H1 (cell line): ENCODE measurements around the gene JOSD2. TPM values are rescaled to one million over a fixed set of nuclear protein-coding genes. Genes with fewer than 3 reads are reported as not detected.

Experiments used
- CTCF ChIA-PET: fragments of 300-600 bp; sonication (Branson Sonifier 250); formaldehyde crosslinking; loops from one replicate; lab custom pipeline; 2021; ENCODE audit not compliant: partially characterized antibody; lab: Charles Lee
- POLR2A ChIA-PET: fragments of 300-600 bp; sonication (Branson Sonifier 250); formaldehyde crosslinking; loops from one replicate; lab custom pipeline; 2021; ENCODE audit warnings: inconsistent platforms; ENCODE audit not compliant: partially characterized antibody; lab: Charles Lee
- DNase-seq, 2 experiments: peaks; one replicate each; pipeline versions ENCODE4 v3.0.0 to v3.0.0-alpha.2; 2010 to 2022; ENCODE audit warnings: low spot score in 2 of 2, low read depth in 1 of 2, mixed read lengths in 1 of 2
- FAIRE-seq: peaks from 2 replicates; lab custom pipeline; 2011; peaks lifted over from hg19 to GRCh38; lab: Jason Lieb, UNC
- H2AFZ ChIP-seq: 2 replicates; pipeline ENCODE4 v1.8.1; 2012; ENCODE audit warnings: low read length, inconsistent platforms
- H2AK5ac ChIP-seq: 2 replicates; pipeline ENCODE4 v1.6.1; 2013; ENCODE audit warnings: low read depth, low read length
- H2BK120ac ChIP-seq: replicated peaks from 2 replicates; pipeline ENCODE3; 2013; ENCODE audit warnings: low read depth, low read length, inconsistent platforms
- H2BK12ac ChIP-seq: 2 replicates; pipeline ENCODE4 v1.6.1; 2013; ENCODE audit warnings: low read depth, low read length
- H2BK15ac ChIP-seq: 2 replicates; pipeline ENCODE4 v1.6.1; 2013; ENCODE audit warnings: low read length
- H2BK20ac ChIP-seq: 2 replicates; pipeline ENCODE4 v1.6.1; 2013; ENCODE audit warnings: low read length
- H2BK5ac ChIP-seq: 2 replicates; pipeline ENCODE4 v1.6.1; 2013; ENCODE audit warnings: low read depth, low read length
- H3K14ac ChIP-seq: 2 replicates; pipeline ENCODE4 v1.6.1; 2013; ENCODE audit warnings: inconsistent platforms; ENCODE audit not compliant: insufficient read length
- H3K18ac ChIP-seq: 2 replicates; pipeline ENCODE4 v1.6.1; 2013; ENCODE audit warnings: low read length; ENCODE audit errors: extremely low read depth
- H3K23ac ChIP-seq: 2 replicates; pipeline ENCODE4 v1.6.1; 2013; ENCODE audit warnings: inconsistent platforms; ENCODE audit not compliant: insufficient read length
- H3K23me2 ChIP-seq: 2 replicates; pipeline ENCODE4 v1.6.1; 2013; ENCODE audit warnings: low read depth, low read length
- H3K27ac ChIP-seq: 2 replicates; pipeline ENCODE4 v1.6.1; 2011; ENCODE audit warnings: low read depth, low read length, inconsistent platforms
- H3K27me3 ChIP-seq, 4 experiments: replicated peaks in 1 of 4; 1 replicate in 1 of 4; 2 replicates in 3 of 4; pipeline versions ENCODE4 v1.6.1 to v1.8.1; 2011 to 2013; ENCODE audit warnings: low read length in 3 of 4, mild to moderate bottlenecking in 3 of 4, inconsistent platforms in 2 of 4, mixed read lengths in 2 of 4, moderate library complexity in 1 of 4; ENCODE audit not compliant: control insufficient read depth in 3 of 4, insufficient read depth in 3 of 4; ENCODE audit errors: extremely low read depth in 1 of 4
- H3K36me3 ChIP-seq, 4 experiments: 2 replicates each; pipeline versions ENCODE4 v1.6.1 to v1.8.1; 2011 to 2013; ENCODE audit warnings: mild to moderate bottlenecking in 4 of 4, low read length in 3 of 4, moderate library complexity in 2 of 4, control low read depth in 1 of 4, inconsistent platforms in 1 of 4; ENCODE audit not compliant: insufficient read depth in 4 of 4, control insufficient read depth in 2 of 4
- H3K4ac ChIP-seq: replicated peaks from 2 replicates; pipeline ENCODE3; 2013; ENCODE audit warnings: low read length, low read depth, mixed read lengths, inconsistent platforms; ENCODE audit not compliant: insufficient read length
- H3K4me1 ChIP-seq, 4 experiments: replicated peaks in 1 of 4; 1 replicate in 1 of 4; 2 replicates in 3 of 4; pipeline versions ENCODE4 v1.6.1 to v1.8.1; 2011 to 2013; ENCODE audit warnings: low read length in 3 of 4, inconsistent platforms in 2 of 4, mixed read lengths in 1 of 4; ENCODE audit not compliant: insufficient read depth in 4 of 4, control insufficient read depth in 3 of 4
- H3K4me2 ChIP-seq, 2 experiments: 2 replicates each; pipeline versions ENCODE4 v1.6.1 to v1.8.1; 2011 to 2013; ENCODE audit warnings: low read depth in 2 of 2, low read length in 2 of 2, control low read depth in 1 of 2, inconsistent platforms in 1 of 2, mild to moderate bottlenecking in 1 of 2; ENCODE audit not compliant: insufficient read depth in 1 of 2
- H3K4me3 ChIP-seq, 4 experiments: fragments of 200-600, 300-600 bp in 1 of 4; sonication (generic), shearing (Covaris generic), sonication (Bioruptor Twin) in 1 of 4; 2 replicates each; pipeline versions ENCODE4 v1.5.1 to v1.8.1; 2011 to 2016; ENCODE audit warnings: low read length in 4 of 4, low read depth in 3 of 4, control low read depth in 2 of 4, inconsistent platforms in 2 of 4, mild to moderate bottlenecking in 2 of 4, mixed read lengths in 1 of 4, moderate library complexity in 1 of 4; ENCODE audit not compliant: insufficient read depth in 2 of 4; ENCODE audit errors: extremely low read depth in 1 of 4
- H3K56ac ChIP-seq: replicated peaks from 2 replicates; pipeline ENCODE3; 2013; ENCODE audit warnings: low read depth, mild to moderate bottlenecking, mixed read lengths, low read length, inconsistent platforms; ENCODE audit not compliant: insufficient read length
- H3K79me1 ChIP-seq: 2 replicates; pipeline ENCODE4 v1.6.1; 2013; ENCODE audit warnings: low read depth, low read length, control low read depth
- H3K79me2 ChIP-seq, 2 experiments: 2 replicates each; pipeline versions ENCODE4 v1.6.1 to v1.8.1; 2012 to 2013; ENCODE audit warnings: low read length in 2 of 2, mild to moderate bottlenecking in 2 of 2, inconsistent platforms in 1 of 2; ENCODE audit not compliant: insufficient read depth in 2 of 2, control insufficient read depth in 1 of 2
- H3K9ac ChIP-seq, 4 experiments: replicated peaks in 1 of 4; 1 replicate in 1 of 4; 2 replicates in 3 of 4; pipeline versions ENCODE4 v1.6.1 to v1.8.1; 2011 to 2013; ENCODE audit warnings: low read depth in 3 of 4, low read length in 3 of 4, control low read depth in 2 of 4, mild to moderate bottlenecking in 2 of 4, moderate library complexity in 2 of 4, inconsistent platforms in 1 of 4; ENCODE audit errors: extremely low read depth in 1 of 4
- H3K9me3 ChIP-seq, 2 experiments: 2 replicates each; pipeline versions ENCODE4 v1.6.1 to v1.8.1; 2012 to 2013; ENCODE audit warnings: mild to moderate bottlenecking in 2 of 2, moderate library complexity in 2 of 2, control low read depth in 1 of 2, inconsistent platforms in 1 of 2, low read depth in 1 of 2, low read length in 1 of 2, mixed read lengths in 1 of 2; ENCODE audit not compliant: insufficient read depth in 2 of 2
- H4K20me1 ChIP-seq, 2 experiments: replicated peaks in 1 of 2; 2 replicates each; pipeline versions ENCODE3 to v1.8.1; 2011 to 2013; ENCODE audit warnings: inconsistent platforms in 2 of 2, low read length in 2 of 2, mild to moderate bottlenecking in 1 of 2; ENCODE audit not compliant: insufficient read depth in 2 of 2, control insufficient read depth in 1 of 2
- H4K5ac ChIP-seq: 2 replicates; pipeline ENCODE4 v1.6.1; 2013; ENCODE audit warnings: low read length, low read depth, mixed read lengths, inconsistent platforms; ENCODE audit not compliant: insufficient read length
- H4K8ac ChIP-seq: 2 replicates; pipeline ENCODE4 v1.8.0; 2013; ENCODE audit warnings: mild to moderate bottlenecking, moderate library complexity, low read length, inconsistent platforms; ENCODE audit not compliant: insufficient read depth; ENCODE audit errors: extremely low read depth
- H4K91ac ChIP-seq: replicated peaks from 2 replicates; pipeline ENCODE3; 2013; ENCODE audit warnings: low read length, mixed read lengths, inconsistent platforms; ENCODE audit not compliant: insufficient read length
- CTCF ChIP-seq, 3 experiments: IDR thresholded peaks; 1 replicate in 2 of 3; 2 replicates in 1 of 3; pipeline versions ENCODE4 v1.5.1 to v1.6.1; 2011; ENCODE audit warnings: low read length in 3 of 3, mild to moderate bottlenecking in 3 of 3, inconsistent platforms in 2 of 3, low read depth in 1 of 3, moderate library complexity in 1 of 3; ENCODE audit not compliant: insufficient read depth in 1 of 3; ENCODE audit errors: control extremely low read depth in 1 of 3
- KDM1A ChIP-seq: fragments of 200-600, 300-600 bp; sonication (generic); IDR thresholded peaks from 2 replicates; pipeline ENCODE4 v1.7.1; 2016; ENCODE audit warnings: mild to moderate bottlenecking, low read length, borderline replicate concordance
- SRF ChIP-seq: IDR thresholded peaks from 2 replicates; pipeline ENCODE4 v1.6.1; 2011; ENCODE audit warnings: mild to moderate bottlenecking, low read depth, low read length, moderate library complexity
- WGBS, 2 experiments: shearing (Covaris generic) in 1 of 2; methylation state at CpG; one replicate each; pipeline versions ENCODE4 v1.1.6 to v1.1.7; 2013 to 2015; ENCODE audit warnings: low lambda C conversion rate in 2 of 2, mixed read lengths in 2 of 2, inconsistent platforms in 1 of 2, low coverage in 1 of 2, missing lambda C conversion rate in 1 of 2; ENCODE audit not compliant: insufficient replicate concordance in 2 of 2, insufficient coverage in 1 of 2, insufficient read length in 1 of 2; ENCODE audit errors: extremely low coverage in 1 of 2, missing lambda C conversion rate in 1 of 2; 5-methylcytosine and 5-hydroxymethylcytosine counted together
- polyA plus RNA-seq, 7 experiments: library from polyadenylated mRNA; depleted of rRNA in 3 of 7; stranded (reverse) in 5 of 7; unstranded in 2 of 7; fragments of >200 nt in 5 of 7; fragments of 200-250 nt in 2 of 7; gene quantifications; 1 replicate in 5 of 7; 2 replicates in 1 of 7; 4 replicates in 1 of 7; pipeline versions ENCODE4 v1.2.1 to v1.2.3, GENCODE V29; 2011 to 2013; ENCODE audit warnings: missing spikeins in 2 of 7, mixed read lengths in 2 of 7
- total RNA-seq: library from RNA; stranded (reverse); fragmentation: NEBNext Ultra II Directional; extraction: Animal tissue kit (Norgen Biotek cat#: 25700); gene quantifications from 2 replicates; pipeline ENCODE4 v1.2.1, GENCODE V29; 2021

JOSD2 gene
- total and polyA plus RNA-seq, 2 of the 8 experiments (the other 6 are each of a cell fraction or from before 2014, with no cell fraction given) = 1.9 to 6.6 TPM

- no peak for FAIRE-seq
- Histone ChIP-seq H3K4ac (no peak overlapping the region), H4K5ac (no peak overlapping the region), H2BK20ac (peak overlapping the region; percentile 34; the same call in 1 of the 2 replicates), H3K9me3 (no peaks in the 10 kb centered on the region), H3K14ac (no peak overlapping the region), H4K91ac (no peak overlapping the region), H2AK5ac (no peak overlapping the region), H2BK5ac (no peak overlapping the region), H3K27me3 (no peaks in the 10 kb centered on the region; a peak in 1 of 7 replicates), H3K4me1 (peaks cover 0 to 3% (median 0%) of the 10 kb centered on the region in 4 experiments; a peak in 2 of 7 replicates), H2BK15ac (no peak overlapping the region), H3K4me2 (no peak overlapping the region), H3K9ac (no peak overlapping the region), H3K36me3 (no peaks in the 10 kb centered on the region), H3K4me3 (no peak overlapping the region), H3K27ac (no peak overlapping the region), H3K23me2 (peaks cover 7% of the 10 kb centered on the region; the same call in 1 of the 2 replicates), H2BK120ac (no peak overlapping the region), H4K20me1 (peaks cover 0 to 3% of the 10 kb centered on the region in 2 experiments), H2BK12ac (no peak overlapping the region), H3K79me1 (no peaks in the 10 kb centered on the region), H3K56ac (no peak overlapping the region), H4K8ac (no peak overlapping the region), H3K79me2 (no peaks in the 10 kb centered on the region), H2AFZ (no peak overlapping the region), H3K18ac (no peak overlapping the region), H3K23ac (no peak overlapping the region)
- DNase-seq = no peak
- TF ChIP-seq CTCF (IDR thresholded peaks at IDR 0.05; ENCODE audit: control extremely low read depth in 1 of 3, insufficient read depth in 1 of 3, low read depth in 1 of 3, low read length in 3 of 3) (no peak), KDM1A (no peak), SRF (no peak)
- WGBS, 2 experiments = no CpG with 5 or more reads among the region's 1 CpG
- CTCF ChIA-PET = interaction anchor here (1.0 to 3.8 kb wide), 10 partner anchors 11 to 99 kb away, joined by 3 to 21 read pairs (median 10); no protein-coding TSS in a partner anchor
- POLR2A ChIA-PET = interaction anchor here (1.5 kb wide), 1 partner anchor 72 kb away, joined by 3 read pairs; no protein-coding TSS in a partner anchor
Measured at GRCh38 chr19:50459638-50460037, 51.4 kb downstream of the JOSD2 start.
